HG03565 (cell line): ENCODE results near the gene RAB34.

ENCODE experiments used
- ATAC-seq: cut with Tn5 transposase; IDR thresholded peaks from one replicate; pipeline ENCODE4 v1.9.1; 2021; ENCODE audit warnings: mild to moderate bottlenecking, moderate library complexity; ENCODE audit not compliant: unreplicated experiment

The RAB34 gene

GRCh38 chr17:28717578-28718332 lies at the start of gene RAB34:
Gene RAB34, minus strand, starts transcription at chr17:28717868. Its CDS starts 602 bp downstream, at chr17:28717266.
- no peak for ATAC-seq

DNA sequence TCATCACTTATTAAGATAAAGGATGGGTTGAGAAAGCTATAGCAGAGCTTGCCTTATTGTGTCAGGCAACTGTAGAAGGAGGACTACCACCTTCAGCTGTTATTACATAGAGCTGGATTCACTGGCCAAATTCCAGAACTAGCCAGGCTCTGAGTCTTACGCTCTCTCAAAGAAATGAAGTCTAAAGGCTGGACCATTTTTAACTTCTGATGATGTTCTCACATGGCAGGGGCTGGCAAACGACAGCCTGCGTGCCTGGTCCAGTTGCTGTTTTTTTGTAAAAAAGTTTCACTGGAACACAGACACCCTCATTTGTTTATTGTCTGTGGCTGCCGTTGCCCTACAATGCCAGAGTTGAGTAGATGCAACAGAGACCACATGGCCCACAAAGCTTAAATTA lies 47.4 kb upstream of the RAB34 start:
- no peak for ATAC-seq

DNA sequence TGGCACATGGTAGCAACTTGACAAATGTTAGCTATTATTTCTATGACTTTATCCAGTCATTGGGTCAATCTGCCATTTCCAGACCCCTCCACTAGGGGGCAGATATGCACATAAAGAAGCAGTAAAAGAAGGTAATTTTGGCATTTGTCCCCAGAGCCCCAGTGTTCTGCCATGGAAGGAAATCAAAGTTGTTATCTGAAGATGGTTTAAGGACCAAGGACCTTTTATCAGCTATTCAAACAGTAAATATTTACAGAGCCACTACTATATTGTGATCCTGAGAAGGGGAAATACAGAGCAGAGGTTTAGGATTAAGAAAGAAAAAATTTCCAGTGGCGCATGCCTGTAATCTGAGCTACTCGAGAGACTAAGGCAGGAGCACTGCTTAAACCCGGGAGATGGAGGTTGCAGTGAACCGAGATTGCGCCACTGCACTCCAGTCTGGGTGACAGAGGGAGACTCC lies 46.2 kb upstream of the RAB34 start:
- no peak for ATAC-seq

GRCh38 chr17:28763137-28763799 lies 45.6 kb upstream of the RAB34 start:
- ATAC-seq, result no peak

DNA sequence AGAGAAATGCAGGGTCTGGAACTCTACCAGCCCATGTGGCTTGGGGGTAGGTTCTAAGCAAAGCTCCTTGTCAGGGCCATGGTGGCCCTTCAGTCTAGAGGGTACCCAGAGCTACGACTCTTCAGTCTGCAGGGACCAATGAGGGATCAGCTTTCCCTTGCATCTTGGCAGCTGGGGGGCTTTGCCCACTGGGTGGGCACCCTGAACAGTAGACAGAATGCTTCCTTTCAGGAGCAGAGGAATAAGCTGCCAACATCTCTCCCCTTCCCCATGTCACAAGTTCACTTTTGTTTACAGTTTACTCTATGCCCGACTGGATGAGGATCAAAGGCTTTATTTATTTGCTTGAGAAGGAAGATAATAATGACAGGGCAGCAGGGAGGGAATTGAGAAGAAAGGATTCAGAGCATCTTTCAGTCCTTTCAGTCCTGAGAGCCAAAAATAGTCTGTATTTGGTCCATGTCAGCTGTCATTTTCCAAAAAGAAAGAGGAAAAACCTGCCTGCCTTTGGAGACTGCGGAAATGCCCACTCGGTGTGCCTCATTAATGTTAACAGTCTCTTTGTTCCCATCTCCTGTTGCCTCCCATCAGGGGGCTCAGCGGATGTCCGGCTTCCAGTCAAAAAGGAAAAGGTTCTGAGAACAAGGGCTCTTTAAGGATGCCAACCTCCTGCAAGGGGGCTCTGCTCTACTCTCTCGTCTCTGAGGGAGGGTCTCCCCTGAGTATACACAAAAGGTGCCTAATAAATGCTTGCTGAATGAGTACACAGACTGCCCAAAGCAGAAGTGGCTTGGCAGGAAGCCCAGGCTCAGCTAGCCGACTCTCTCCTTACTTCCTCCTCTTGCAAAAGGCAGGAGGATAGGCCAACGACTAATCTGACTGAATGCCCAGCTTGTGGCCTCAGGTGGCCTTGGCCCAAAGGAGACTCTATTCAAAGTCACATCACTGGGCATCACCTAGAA lies 43.2 kb upstream of the RAB34 start:
- ATAC-seq, result no peak

GRCh38 chr17:28759256-28759865 lies 41.7 kb upstream of the RAB34 start:
- ATAC-seq, result no peak

GRCh38 chr17:28758411-28759121 lies 40.9 kb upstream of the RAB34 start:
- no peak for ATAC-seq

DNA sequence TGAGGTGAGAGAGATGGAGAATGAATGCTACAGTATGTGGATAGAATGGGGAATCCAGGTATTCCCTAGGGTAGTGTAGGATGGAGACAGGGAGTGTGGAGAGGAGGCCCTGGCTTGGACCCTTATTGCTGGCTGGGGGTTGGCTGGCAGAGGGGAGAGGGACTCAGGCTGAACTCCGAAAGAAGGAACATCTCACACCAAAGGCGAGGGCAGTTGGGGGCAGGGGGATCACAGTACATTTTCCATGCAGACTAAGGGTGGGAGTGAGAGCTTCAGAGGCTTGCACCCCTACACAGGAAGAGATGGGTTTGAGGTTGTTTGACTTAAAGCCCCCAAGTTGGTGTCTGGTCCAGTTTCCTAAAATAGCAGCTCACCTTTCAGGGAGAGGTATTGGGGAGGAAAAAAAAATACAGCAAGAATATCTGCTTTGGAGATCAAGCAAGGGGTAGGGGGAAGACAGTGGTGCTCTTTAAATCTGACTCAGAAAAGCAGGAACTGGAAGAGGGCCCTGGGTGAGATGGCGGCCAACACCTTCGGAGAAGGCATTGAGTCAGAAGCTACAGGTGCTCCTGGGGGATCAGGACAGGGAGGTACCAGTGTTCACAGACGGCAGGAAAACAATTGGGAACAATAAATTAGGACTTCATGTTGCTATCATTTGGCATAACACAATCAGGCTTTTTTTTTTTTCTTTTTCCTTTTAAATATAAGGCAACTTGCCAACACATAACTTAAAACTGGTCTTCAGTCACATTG lies 38.6 kb upstream of the RAB34 start:
- no peak for ATAC-seq

GRCh38 chr17:28755486-28755885 lies 37.8 kb upstream of the RAB34 start:
- ATAC-seq, result no peak

- no peak for ATAC-seq
Observed at GRCh38 chr17:28751600-28752366, 34.1 kb upstream of the RAB34 start.

- peak; percentile 72 for ATAC-seq
Observed at GRCh38 chr17:28750178-28751047, 32.7 kb upstream of the RAB34 start.

GRCh38 chr17:28749516-28750177 lies 32.0 kb upstream of the RAB34 start:
- ATAC-seq, result no peak

GRCh38 chr17:28748852-28749515 lies 31.3 kb upstream of the RAB34 start:
- ATAC-seq, result no peak

DNA sequence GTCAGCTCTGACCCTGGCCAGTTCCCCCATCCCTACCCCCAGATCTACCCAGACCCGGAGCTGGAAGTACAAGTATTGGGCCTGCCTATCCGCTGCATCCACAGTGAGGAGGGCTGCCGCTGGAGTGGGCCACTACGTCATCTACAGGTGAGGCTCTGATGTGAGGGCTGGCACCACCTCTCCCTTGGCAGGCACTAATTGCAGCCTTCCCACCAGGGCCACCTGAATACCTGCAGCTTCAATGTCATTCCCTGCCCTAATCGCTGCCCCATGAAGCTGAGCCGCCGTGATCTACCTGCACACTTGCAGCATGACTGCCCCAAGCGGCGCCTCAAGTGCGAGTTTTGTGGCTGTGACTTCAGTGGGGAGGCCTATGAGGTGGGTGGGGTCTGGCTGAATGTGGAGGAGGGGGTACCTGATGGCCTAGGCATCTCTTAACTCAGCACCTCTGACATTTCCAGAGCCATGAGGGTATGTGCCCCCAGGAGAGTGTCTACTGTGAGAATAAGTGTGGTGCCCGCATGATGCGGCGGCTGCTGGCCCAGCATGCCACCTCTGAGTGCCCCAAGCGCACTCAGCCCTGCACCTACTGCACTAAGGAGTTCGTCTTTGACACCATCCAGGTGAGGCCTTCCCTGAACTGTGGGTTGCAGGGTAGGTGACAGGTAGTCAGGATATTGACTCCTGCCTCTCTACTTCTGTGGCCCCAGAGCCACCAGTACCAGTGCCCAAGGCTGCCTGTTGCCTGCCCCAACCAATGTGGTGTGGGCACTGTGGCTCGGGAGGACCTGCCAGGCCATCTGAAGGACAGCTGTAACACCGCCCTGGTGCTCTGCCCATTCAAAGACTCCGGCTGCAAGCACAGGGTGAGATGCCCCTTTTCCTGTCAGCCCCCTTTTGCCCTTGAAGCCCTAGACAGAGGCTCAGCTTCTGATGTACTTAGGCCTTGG lies 30.4 kb upstream of the RAB34 start:
- no peak for ATAC-seq

- ATAC-seq, result no peak
Observed at GRCh38 chr17:28747051-28747691, 29.5 kb upstream of the RAB34 start.
